Uterus (tissue), 2 donors: ENCODE measurements around the gene CASK.

ENCODE experiments used
- CTCF ChIP-seq, 4 experiments: fragments of 200-600 bp in 2 of 4; fragments of 450-650 bp in 2 of 4; sonication (generic) in 2 of 4; IDR thresholded peaks; one replicate each; pipeline ENCODE4 v1.5.1; 2016 to 2019; ENCODE audit warnings: antibody characterized with exemption in 4 of 4, mild to moderate bottlenecking in 2 of 4, moderate library complexity in 1 of 4
- POLR2A ChIP-seq, 2 donors: fragments of 450-650 bp; IDR thresholded peaks; one replicate each; pipeline ENCODE4 v1.6.1; 2016; ENCODE audit warnings: antibody characterized with exemption in 2 of 2, mild to moderate bottlenecking in 1 of 2, moderate library complexity in 1 of 2

GRCh38 chrX:41796577-41796976, 126.8 kb downstream of the CASK start:
- TF ChIP-seq CTCF (IDR thresholded peaks at IDR 0.05) (no peak), POLR2A (IDR thresholded peaks at IDR 0.05) (no peak)
